Omental fat pad (tissue), 4 donors: Measurements from ENCODE around the gene NOTCH3. TPM values are rescaled to one million over a fixed set of nuclear protein-coding genes. Genes with fewer than 3 reads are reported as not detected.

Experiments used
- ATAC-seq: fragments of 150-250 bp; one replicate; pipeline ENCODE4 v1.9.1; 2016; ENCODE audit warnings: mild to moderate bottlenecking, moderate library complexity; ENCODE audit not compliant: low FRiP score
- DNase-seq: peaks from one replicate; pipeline ENCODE4 v3.0.0-alpha.2; 2019; ENCODE audit warnings: low spot score
- CTCF ChIP-seq, 3 donors: fragments of 450-650 bp; IDR thresholded peaks; one replicate each; pipeline ENCODE4 v1.5.1; 2016 to 2017; ENCODE audit warnings: antibody characterized with exemption in 3 of 3, mild to moderate bottlenecking in 3 of 3, moderate library complexity in 2 of 3
- total RNA-seq, 4 donors: library from RNA; depleted of rRNA; stranded (reverse); fragments of >200 nt; gene quantifications; one replicate each; pipeline ENCODE4 v1.1.0, GENCODE V29; 2016

Gene NOTCH3
- total RNA-seq, 4 donors from 2014 or later: 6.1 to 82.8 (median 24.4) TPM

GRCh38 chr19:15222738-15223648 lies 22.2 kb upstream of the NOTCH3 start:
- no peak for TF ChIP-seq CTCF (IDR thresholded peaks at IDR 0.05)
- DNase-seq (peak; percentile 54), ATAC-seq (peak; percentile 95)

- no peak for TF ChIP-seq CTCF (IDR thresholded peaks at IDR 0.05)
- DNase-seq (no peak), ATAC-seq (no peak)
Observed at GRCh38 chr19:15220833-15221232, 20.0 kb upstream of the NOTCH3 start.

DNA sequence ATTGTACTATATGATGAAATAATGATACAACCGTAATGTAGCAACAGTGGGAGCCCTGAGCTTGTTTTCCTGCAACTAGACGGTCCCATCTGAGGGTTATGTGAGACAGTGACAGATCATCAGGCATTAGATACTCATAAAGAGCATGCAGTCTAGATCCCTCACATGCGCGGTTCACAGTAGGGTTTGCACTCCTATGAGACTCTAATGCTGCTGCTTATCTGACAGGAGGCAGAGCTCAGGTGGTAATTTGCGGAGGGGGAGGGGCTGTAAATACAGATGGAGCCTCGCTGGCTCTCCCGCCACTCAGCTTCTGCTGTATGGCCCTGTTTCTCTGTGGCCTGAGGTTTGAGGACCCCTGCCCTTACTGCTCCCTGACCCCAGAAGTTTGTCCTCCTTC lies 17.7 kb upstream of the NOTCH3 start:
- ATAC-seq: no peak
- DNase-seq: no peak
- TF ChIP-seq CTCF (IDR thresholded peaks at IDR 0.05): no peak

- no peak for ATAC-seq
- no peak for TF ChIP-seq CTCF (IDR thresholded peaks at IDR 0.05)
- DNase-seq: no peak
Observed at GRCh38 chr19:15216363-15216762, 15.6 kb upstream of the NOTCH3 start.

GRCh38 chr19:15213715-15214381 lies 13.1 kb upstream of the NOTCH3 start:
- DNase-seq (no peak), ATAC-seq (no peak)
- TF ChIP-seq CTCF (IDR thresholded peaks at IDR 0.05): no peak

GRCh38 chr19:15212711-15213110 lies 11.9 kb upstream of the NOTCH3 start:
- no peak for DNase-seq
- TF ChIP-seq CTCF (IDR thresholded peaks at IDR 0.05): no peak
- no peak for ATAC-seq
